Activated naive CD8-positive, alpha-beta T cell treated with anti-CD3 and anti-CD28 coated beads for 36 hours (primary cell): ENCODE results near the gene SEC31A. TPM values are rescaled to one million over a fixed set of nuclear protein-coding genes. Genes with fewer than 3 reads are reported as not detected.
"Not testable (repeated sequence)": the region's sequence is repeated elsewhere in the genome, so short reads cannot be mapped to it uniquely, and the experiment has no call there.

Source experiments
- DNase-seq: peaks from one replicate; pipeline ENCODE4 v3.0.0; 2021
- H3K27ac Mint-ChIP-seq: one replicate; pipeline ENCODE4 v1.8.0; 2022; ENCODE audit warnings: mild to moderate bottlenecking, moderate library complexity, mixed read lengths
- H3K27me3 Mint-ChIP-seq: one replicate; pipeline ENCODE4 v1.8.0; 2022; ENCODE audit warnings: mild to moderate bottlenecking, mixed read lengths
- H3K36me3 Mint-ChIP-seq: one replicate; pipeline ENCODE4 v1.8.0; 2021; ENCODE audit warnings: mild to moderate bottlenecking, mixed read lengths
- H3K4me1 Mint-ChIP-seq: one replicate; pipeline ENCODE4 v1.8.0; 2021; ENCODE audit warnings: mixed read lengths
- H3K4me3 Mint-ChIP-seq: one replicate; pipeline ENCODE4 v1.8.0; 2022; ENCODE audit warnings: mild to moderate bottlenecking, moderate library complexity, mixed read lengths
- H3K9me3 Mint-ChIP-seq: one replicate; pipeline ENCODE4 v1.8.0; 2022; ENCODE audit warnings: mixed read lengths
- total RNA-seq, 2 experiments: library from RNA; stranded (reverse); gene quantifications; one replicate each; pipeline ENCODE4 v1.2.3, GENCODE V29; 2021

SEC31A gene
- 10 to 100 TPM; 78.8 to 88.3 TPM for total RNA-seq

DNA sequence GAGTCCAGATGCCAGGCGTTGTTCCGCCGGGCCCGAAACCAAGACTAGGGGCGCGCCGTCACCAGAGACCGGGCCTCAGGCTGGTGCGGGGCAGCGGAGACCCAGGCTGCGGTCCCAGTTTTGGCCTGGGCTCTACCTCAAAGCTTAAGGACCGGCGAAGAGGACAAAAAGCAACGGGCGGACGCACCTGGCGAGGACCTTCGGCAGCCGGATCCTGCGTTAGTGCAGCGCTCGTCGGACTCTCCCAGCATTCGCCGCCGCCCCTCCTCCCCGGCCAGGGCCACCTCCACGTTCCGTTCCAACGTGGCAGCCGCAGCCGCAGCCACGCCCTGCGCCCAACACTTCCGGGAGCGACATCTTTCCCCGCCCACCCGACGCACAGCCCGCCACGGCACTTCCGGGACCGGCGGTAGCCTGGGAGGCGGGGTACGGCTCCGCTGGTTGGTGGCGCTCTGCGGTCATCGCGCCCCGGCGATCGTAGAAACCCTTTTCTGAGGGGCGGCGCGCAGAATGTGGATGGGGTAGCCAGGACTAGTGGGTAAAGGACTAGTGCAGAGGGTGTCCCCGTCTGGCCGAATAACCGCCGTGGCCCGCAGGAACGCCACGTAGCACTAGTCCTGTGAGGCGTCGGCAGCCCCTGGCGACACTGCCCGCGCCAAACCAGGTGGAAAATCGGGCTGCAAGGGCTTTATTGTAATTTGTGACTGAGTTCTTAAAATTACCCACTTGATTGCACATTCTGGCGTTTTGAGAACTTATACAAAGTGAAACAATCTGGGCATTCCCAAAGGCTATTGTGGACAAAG is at the start of gene SEC31A:
Gene SEC31A, minus strand, starts transcription at position 253 of the 806 bp plus-strand sequence. CDS start 9,217 bp downstream, outside the sequence.
- Mint-ChIP-seq H3K27me3 (no peaks in the 10 kb centered on the region), H3K27ac (peak within 1 kb of the TSS; percentile 93), H3K36me3 (peaks cover 17% of the 10 kb centered on the region), H3K4me1 (peaks cover 52% of the 10 kb centered on the region), H3K9me3 (no peaks in the 10 kb centered on the region), H3K4me3 (peak within 1 kb of the TSS; percentile 87)
- peak; percentile 98 for DNase-seq

GRCh38 chr4:82939414-82939813 is 48.5 kb upstream of the SEC31A start:
- H3K4me3 Mint-ChIP-seq, result no peak overlapping the region

DNA sequence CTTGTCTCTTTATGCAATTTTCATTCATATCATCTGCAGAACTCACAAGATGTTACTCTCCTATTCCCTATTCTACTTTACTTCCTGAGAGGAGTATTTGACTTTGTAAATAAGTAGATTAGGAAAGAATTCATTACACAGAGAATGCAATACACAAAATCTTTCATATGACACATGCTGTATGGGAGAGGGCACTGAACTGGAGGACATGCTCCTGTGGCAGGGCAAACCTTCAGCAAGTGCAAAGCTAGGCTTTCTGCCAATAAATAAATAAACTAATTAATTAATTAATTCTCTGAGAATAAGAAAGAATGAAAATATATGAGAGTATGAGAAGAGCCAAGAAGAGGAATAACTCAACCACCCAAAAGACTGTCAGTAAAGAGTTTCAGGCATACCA is 43.5 kb upstream of the SEC31A start:
- H3K4me1 Mint-ChIP-seq, result no peaks in the 10 kb centered on the region
- H3K27ac Mint-ChIP-seq, result no peak overlapping the region
- no peaks in the 10 kb centered on the region for H3K9me3 Mint-ChIP-seq
- peaks cover 12% of the 10 kb centered on the region for H3K36me3 Mint-ChIP-seq
- DNase-seq, result no peak
- no peak overlapping the region for H3K4me3 Mint-ChIP-seq
- no peaks in the 10 kb centered on the region for H3K27me3 Mint-ChIP-seq

More at GRCh38 chr4:82939414-82939813, 48.5 kb upstream of the SEC31A start:
- peaks cover 15% of the 10 kb centered on the region for H3K36me3 Mint-ChIP-seq
- H3K27ac Mint-ChIP-seq, result no peak overlapping the region
- DNase-seq, result no peak
- no peaks in the 10 kb centered on the region for H3K4me1 Mint-ChIP-seq
- no peaks in the 10 kb centered on the region for H3K27me3 Mint-ChIP-seq
- no peaks in the 10 kb centered on the region for H3K9me3 Mint-ChIP-seq

DNA sequence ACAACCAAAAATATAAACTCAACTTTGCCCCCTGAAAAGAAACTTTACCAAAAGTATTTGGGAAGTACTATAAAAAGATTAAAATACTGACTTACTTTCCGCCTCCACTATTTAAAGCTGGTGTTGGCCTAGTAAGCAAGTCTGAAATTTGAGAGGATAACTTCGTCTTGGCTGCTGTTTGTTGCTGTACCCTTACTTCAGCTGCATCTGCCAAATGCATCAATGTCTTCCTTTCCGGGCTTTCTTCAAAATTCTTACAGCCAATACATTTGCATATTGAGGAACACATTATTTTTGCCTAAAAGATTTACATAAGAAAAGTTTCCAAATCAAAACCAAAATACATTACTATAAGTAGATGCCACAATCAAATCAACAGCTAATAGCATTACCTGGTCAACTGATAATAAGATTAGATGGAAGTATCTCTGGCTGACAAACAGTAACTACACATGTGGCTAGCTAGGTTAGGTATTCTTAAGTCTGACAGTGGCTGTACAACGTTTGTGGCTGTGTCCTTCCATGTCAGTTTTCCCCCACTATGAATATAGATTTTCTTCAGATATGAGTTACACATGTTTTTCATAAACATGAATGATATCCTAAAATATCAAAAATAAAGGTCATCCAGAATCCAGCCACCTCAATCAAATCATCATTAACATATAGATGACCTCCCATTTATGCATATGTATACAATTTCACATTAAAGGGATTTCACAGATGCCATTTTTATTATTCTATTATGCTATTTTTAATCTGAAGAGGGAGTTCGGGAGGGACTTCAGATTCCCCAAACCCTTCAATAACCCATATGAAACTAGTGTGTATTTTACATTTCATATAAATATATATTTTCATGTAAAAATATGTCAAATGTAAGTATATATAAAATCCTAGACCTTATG is 40.1 kb upstream of the SEC31A start:
- no peaks in the 10 kb centered on the region for H3K9me3 Mint-ChIP-seq
- H3K27ac Mint-ChIP-seq, result no peak overlapping the region
- no peaks in the 10 kb centered on the region for H3K27me3 Mint-ChIP-seq
- H3K4me3 Mint-ChIP-seq, result no peak overlapping the region
- H3K4me1 Mint-ChIP-seq, result no peaks in the 10 kb centered on the region
- peaks cover 12% of the 10 kb centered on the region for H3K36me3 Mint-ChIP-seq
- no peak for DNase-seq

DNA sequence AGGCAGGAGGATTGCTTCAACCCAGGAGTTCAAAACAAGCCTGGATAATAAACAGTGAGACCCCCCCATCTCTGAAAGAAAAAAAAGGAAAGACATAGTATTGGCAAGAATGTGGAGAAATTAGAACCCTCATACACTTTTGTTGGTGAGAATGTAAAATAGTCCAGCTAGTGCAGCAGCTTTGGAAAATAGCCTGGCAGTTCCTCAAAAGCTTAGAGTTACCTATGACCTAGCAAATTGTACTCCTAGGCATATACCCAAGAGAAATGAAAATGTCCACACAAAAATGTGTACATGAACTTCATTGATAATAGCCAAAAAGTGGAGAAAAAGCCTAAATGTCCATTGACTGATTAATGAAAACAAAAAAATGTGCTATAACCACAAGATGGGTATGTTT is 30.8 kb upstream of the SEC31A start:
- Mint-ChIP-seq H3K4me1 (no peaks in the 10 kb centered on the region), H3K27me3 (no peaks in the 10 kb centered on the region), H3K27ac (no peak overlapping the region), H3K9me3 (no peaks in the 10 kb centered on the region), H3K4me3 (no peak overlapping the region), H3K36me3 (no peaks in the 10 kb centered on the region)
- DNase-seq, result no peak

- H3K36me3 Mint-ChIP-seq, result peaks cover 6% of the 10 kb centered on the region
- H3K4me3 Mint-ChIP-seq, result no peak overlapping the region
- no peaks in the 10 kb centered on the region for H3K27me3 Mint-ChIP-seq
- H3K27ac Mint-ChIP-seq, result no peak overlapping the region
- DNase-seq, result no peak
- no peaks in the 10 kb centered on the region for H3K9me3 Mint-ChIP-seq
- H3K4me1 Mint-ChIP-seq, result no peaks in the 10 kb centered on the region
These were observed 28.4 kb upstream of the SEC31A start for GRCh38 chr4:82919386-82919785.

DNA sequence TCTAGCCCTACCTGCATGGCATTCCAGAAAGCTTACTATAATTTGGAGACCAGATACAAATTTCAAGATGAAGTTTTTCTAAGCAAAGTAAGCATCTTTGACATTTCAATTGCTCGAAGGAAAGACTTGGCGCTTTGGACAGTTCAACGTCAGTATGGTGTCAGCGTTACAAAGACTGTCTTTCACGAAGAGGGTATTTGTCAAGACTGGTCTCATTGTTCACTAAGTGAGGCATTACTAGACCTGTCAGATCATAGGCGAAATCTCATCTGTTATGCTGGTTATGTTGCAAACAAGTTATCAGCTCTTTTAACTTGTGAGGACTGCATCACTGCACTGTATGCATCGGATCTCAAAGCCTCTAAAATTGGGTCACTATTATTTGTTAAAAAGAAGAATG is 27.1 kb upstream of the SEC31A start:
- DNase-seq, result no peak
- peaks cover 13% of the 10 kb centered on the region for H3K36me3 Mint-ChIP-seq
- H3K27ac Mint-ChIP-seq, result no peak overlapping the region
- H3K4me3 Mint-ChIP-seq, result no peak overlapping the region
- H3K27me3 Mint-ChIP-seq, result no peaks in the 10 kb centered on the region
- H3K4me1 Mint-ChIP-seq, result no peaks in the 10 kb centered on the region
- H3K9me3 Mint-ChIP-seq, result no peaks in the 10 kb centered on the region

DNA sequence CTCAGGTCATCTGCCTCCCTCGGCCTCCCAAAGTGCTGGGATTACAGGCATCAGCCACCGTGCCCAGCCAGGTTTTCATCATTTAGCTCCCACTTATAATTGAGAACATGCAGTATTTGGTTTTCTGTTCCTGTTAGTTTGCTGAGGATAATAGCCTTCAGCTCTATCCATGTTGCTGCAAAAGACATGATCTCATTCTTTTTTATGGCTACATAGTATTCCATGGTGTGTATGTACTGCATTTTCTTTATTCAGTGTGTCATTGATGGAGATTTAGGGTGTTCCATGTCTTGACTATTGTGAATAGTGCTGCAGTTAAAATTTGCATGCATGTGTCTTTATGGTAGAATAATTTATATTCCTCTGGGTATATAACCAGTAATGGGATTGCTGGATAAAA is 23.0 kb upstream of the SEC31A start:
- H3K4me1 Mint-ChIP-seq, H3K27me3 Mint-ChIP-seq: not testable (repeated sequence)
- peaks cover 15% of the 10 kb centered on the region for H3K36me3 Mint-ChIP-seq

DNA sequence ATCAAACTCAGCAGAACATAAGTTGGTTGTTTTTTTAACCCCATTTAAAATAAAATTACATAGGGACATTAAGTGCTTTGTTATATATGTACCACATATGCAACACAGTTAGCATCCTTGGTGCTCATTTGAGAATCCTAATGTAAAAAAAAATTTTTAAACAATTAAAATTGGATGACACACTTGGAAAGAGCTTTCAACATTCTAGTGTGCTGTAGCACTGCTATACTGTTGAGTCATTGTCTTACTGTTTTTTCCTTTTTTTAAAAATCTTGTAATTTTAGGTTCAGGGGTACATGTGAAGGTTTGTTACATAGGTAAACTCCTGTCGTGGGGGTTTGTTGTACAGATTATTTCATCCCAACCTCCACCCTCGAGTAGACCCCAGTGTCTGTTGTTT is 22.4 kb upstream of the SEC31A start:
- H3K36me3 Mint-ChIP-seq, result peaks cover 15% of the 10 kb centered on the region
- no peak overlapping the region for H3K4me3 Mint-ChIP-seq
- DNase-seq, result no peak
- H3K27ac Mint-ChIP-seq, result no peak overlapping the region
- no peaks in the 10 kb centered on the region for H3K9me3 Mint-ChIP-seq
- H3K27me3 Mint-ChIP-seq, result no peaks in the 10 kb centered on the region
- H3K4me1 Mint-ChIP-seq, result no peaks in the 10 kb centered on the region

More for the DNA sequence above, 23.0 kb upstream of the SEC31A start:
- not testable (repeated sequence) for H3K27ac Mint-ChIP-seq, H3K9me3 Mint-ChIP-seq, DNase-seq, H3K4me3 Mint-ChIP-seq

GRCh38 chr4:82909326-82909725 is 18.4 kb upstream of the SEC31A start:
- Mint-ChIP-seq H3K36me3 (peaks cover 8% of the 10 kb centered on the region), H3K27me3 (no peaks in the 10 kb centered on the region), H3K9me3 (no peaks in the 10 kb centered on the region), H3K4me1 (peaks cover 22% of the 10 kb centered on the region), H3K27ac (no peak overlapping the region), H3K4me3 (no peak overlapping the region)
- DNase-seq, result no peak

DNA sequence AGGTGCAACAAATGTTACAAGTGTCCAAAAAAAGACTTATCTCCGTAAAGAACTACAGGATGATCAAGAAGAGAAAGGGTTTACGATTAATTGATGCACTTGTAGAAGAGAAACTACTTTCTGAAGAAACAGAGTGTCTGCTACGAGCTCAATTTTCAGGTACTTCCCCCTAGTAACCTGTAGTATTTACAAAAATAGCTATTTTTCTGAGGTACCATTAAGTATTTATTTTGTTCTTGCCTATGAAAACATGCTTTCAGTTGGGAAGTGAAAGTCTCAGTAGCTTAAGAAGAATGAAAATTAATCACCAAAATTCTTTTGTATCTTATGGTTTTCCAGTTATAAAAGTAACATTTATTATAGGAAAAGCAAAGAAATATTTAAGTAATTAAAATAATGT is 15.5 kb upstream of the SEC31A start:
- no peak for DNase-seq
- H3K4me1 Mint-ChIP-seq, result peaks cover 41% of the 10 kb centered on the region
- H3K4me3 Mint-ChIP-seq, result no peak overlapping the region
- no peaks in the 10 kb centered on the region for H3K27me3 Mint-ChIP-seq
- no peaks in the 10 kb centered on the region for H3K9me3 Mint-ChIP-seq
- H3K36me3 Mint-ChIP-seq, result peaks cover 2% of the 10 kb centered on the region
- no peak overlapping the region for H3K27ac Mint-ChIP-seq

GRCh38 chr4:82905205-82905604 is 14.3 kb upstream of the SEC31A start:
- H3K27me3 Mint-ChIP-seq, result no peaks in the 10 kb centered on the region
- peak overlapping the region; percentile 68 for H3K4me3 Mint-ChIP-seq
- peaks cover 41% of the 10 kb centered on the region for H3K4me1 Mint-ChIP-seq

GRCh38 chr4:82903737-82904136 is 12.8 kb upstream of the SEC31A start:
- H3K4me3 Mint-ChIP-seq, result peak overlapping the region; percentile 32
- no peaks in the 10 kb centered on the region for H3K27me3 Mint-ChIP-seq
- peak; percentile 28 for DNase-seq
- H3K36me3 Mint-ChIP-seq, result no peaks in the 10 kb centered on the region
- no peaks in the 10 kb centered on the region for H3K9me3 Mint-ChIP-seq
- peaks cover 41% of the 10 kb centered on the region for H3K4me1 Mint-ChIP-seq
- H3K27ac Mint-ChIP-seq, result peak overlapping the region; percentile 84

More at GRCh38 chr4:82905205-82905604, 14.3 kb upstream of the SEC31A start:
- DNase-seq, result peak; percentile 40
- Mint-ChIP-seq H3K27ac (peak overlapping the region; percentile 88), H3K9me3 (no peaks in the 10 kb centered on the region), H3K36me3 (no peaks in the 10 kb centered on the region)

DNA sequence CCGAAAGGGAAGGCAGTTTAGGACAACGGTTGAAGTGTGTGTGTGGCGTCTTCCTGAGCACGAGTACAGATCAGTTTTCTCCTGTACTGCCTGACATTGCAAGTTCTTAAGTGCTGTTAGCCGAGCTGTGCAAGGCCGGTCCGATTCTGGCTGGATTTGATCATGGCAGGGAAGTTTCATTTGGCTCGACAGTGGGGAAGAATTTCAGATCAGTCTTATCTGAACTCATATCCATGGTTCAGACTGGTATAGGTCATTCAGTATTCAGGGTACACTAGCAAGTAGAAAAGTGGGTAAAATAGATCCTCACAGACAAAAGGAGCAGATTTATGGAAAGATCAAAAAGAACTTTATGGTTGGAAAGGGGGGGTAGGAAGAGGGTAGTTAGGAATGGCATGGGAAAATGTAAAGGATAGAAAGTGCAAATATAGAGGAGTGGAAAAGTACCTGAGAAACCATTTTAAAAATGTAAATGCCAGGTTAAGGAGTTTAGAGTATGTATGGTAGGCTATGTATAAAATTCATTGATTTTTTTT is 10.3 kb upstream of the SEC31A start:
- Mint-ChIP-seq H3K27ac (no peak overlapping the region), H3K9me3 (no peaks in the 10 kb centered on the region), H3K27me3 (no peaks in the 10 kb centered on the region), H3K4me3 (no peak overlapping the region), H3K36me3 (peaks cover 9% of the 10 kb centered on the region), H3K4me1 (peaks cover 43% of the 10 kb centered on the region)
- no peak for DNase-seq
